Adrenal gland (tissue), 5 donors: ENCODE data around the gene APLN.

ENCODE experiments used
- POLR2A ChIP-seq, 2 donors: fragments of 450-650 bp; IDR thresholded peaks; one replicate each; pipeline ENCODE4 v1.6.1; 2017; ENCODE audit warnings: antibody characterized with exemption in 2 of 2, mild to moderate bottlenecking in 2 of 2, moderate library complexity in 1 of 2
- TF ChIP-seq, protein P1 (sequence below), 6 experiments: fragments of 450-650 bp in 4 of 6; fragments of 200-600 bp in 2 of 6; sonication (generic) in 1 of 6; IDR thresholded peaks; 1 replicate in 5 of 6; 2 replicates in 1 of 6; pipeline versions ENCODE4 v1.5.1 to v1.8.0; 2016 to 2021; ENCODE audit warnings: antibody characterized with exemption in 6 of 6, mild to moderate bottlenecking in 2 of 6, moderate library complexity in 1 of 6
- donor health status: DM: no; HTN: no; CAD: no.

DNA sequence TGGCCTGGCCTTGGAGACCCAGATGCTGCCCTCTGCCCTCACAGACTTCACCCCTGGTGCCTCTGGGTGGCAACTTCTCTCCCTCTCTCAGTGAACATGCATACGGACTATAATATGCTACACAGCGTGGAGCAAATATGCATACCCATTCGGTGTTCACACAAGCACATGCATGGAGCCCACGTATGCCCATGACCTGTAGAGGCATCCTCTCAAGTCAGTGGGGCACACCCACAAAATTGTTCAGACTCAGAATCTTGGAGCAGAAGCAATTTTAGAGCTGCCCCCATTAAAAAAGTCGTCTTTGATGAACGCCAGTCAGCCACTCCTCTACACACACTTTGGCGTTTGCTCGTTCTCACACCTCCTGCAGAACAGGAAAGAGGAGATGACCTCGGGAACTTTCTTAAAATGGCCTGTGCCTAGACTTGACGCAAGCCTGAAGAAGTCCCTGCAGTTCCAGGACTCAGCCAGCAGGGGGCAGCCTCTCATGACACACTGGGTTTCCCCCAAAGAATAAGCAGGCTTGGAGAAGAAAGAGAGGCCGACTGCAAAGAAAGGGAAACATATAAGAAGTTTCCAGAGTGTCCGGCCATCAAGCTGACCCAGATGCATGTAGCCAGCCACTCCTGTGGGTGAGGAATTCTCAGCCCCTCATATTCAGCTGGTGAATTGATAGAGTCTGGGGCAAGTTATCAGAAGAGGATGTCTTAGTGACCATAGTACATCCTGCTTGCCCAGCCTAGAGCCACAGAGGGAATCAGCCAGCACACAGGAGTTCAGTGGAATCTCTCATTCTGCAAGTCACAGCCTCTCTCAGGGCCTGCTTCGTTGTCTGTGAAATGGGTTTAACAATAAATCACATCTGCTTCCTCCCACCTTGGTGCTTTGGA is 17.3 kb downstream of the APLN start:
- TF ChIP-seq, protein P1, sequence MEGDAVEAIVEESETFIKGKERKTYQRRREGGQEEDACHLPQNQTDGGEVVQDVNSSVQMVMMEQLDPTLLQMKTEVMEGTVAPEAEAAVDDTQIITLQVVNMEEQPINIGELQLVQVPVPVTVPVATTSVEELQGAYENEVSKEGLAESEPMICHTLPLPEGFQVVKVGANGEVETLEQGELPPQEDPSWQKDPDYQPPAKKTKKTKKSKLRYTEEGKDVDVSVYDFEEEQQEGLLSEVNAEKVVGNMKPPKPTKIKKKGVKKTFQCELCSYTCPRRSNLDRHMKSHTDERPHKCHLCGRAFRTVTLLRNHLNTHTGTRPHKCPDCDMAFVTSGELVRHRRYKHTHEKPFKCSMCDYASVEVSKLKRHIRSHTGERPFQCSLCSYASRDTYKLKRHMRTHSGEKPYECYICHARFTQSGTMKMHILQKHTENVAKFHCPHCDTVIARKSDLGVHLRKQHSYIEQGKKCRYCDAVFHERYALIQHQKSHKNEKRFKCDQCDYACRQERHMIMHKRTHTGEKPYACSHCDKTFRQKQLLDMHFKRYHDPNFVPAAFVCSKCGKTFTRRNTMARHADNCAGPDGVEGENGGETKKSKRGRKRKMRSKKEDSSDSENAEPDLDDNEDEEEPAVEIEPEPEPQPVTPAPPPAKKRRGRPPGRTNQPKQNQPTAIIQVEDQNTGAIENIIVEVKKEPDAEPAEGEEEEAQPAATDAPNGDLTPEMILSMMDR (IDR thresholded peaks at IDR 0.05), result peak; percentile 80 to 91 (median 88)
- TF ChIP-seq POLR2A (IDR thresholded peaks at IDR 0.05), result no peak
